ENCODE results near the gene ACTG2.

DNA sequence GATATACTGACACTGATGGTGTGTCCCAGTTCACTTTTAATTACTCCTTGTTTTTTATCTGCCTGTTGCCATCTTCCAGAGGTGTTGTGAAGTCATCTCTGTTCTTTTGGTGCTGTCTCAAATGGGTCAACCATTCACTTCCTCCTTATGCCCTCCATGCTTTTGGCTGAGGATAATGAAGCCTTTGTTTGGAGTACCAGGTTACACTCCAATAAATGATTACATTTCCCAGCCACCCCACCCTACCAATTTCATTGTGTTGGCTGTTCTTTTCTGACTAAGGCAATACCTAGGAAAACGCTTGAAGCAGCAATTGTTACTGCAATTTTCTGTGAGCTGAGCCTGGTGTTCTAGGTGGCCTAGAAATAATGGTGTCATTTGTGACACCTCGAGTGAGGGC is 29.8 kb upstream of the ACTG2 start:
- no peak for TF ChIP-seq EZH2 (IDR thresholded peaks at IDR 0.05; ENCODE audit: insufficient read depth, poor library complexity, severe bottlenecking)
- no peak for TF ChIP-seq EZH2phosphoT487 (IDR thresholded peaks at IDR 0.05; ENCODE audit: insufficient read depth, low read depth)
